ENCODE data around the gene CREB3.

DNA sequence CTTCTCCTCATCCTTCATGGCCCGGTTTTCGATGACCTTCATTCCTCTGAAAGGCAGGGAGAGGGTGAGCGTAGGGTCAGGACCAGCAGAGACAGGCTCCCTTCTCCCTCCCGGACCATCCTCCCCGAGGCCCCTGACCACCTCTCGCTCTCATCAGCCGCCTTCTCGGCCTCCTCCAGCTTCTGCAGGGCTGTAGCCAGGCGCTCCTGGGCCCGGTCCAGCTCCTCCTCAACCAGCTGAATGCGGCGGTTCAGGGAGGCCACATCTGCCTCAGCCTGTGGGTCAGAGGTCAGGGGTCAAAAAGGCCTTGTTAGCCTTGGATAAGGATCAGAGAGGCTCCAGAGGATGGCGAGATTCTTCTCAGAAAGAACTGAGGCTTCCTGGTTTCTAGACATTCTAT, 47.0 kb upstream of the CREB3 start:
- TF ChIP-seq CTCF (IDR thresholded peaks at IDR 0.05; ENCODE audit: low read length), result no peak
- TF ChIP-seq EZH2phosphoT487 (IDR thresholded peaks at IDR 0.05; ENCODE audit: low read length), result no peak
